IMR-90 (cell line): ENCODE measurements around the gene BTD. TPM values are rescaled to one million over a fixed set of nuclear protein-coding genes. Genes with fewer than 3 reads are reported as not detected.

ENCODE experiments used
- CTCF ChIP-seq: conservative IDR thresholded peaks from 2 replicates; pipeline ENCODE4 v1.5.1; 2012; ENCODE audit warnings: mild to moderate bottlenecking, low read depth, low read length, improper control_type of control experiment
- polyA plus RNA-seq, 3 experiments: library from polyadenylated mRNA; depleted of rRNA; stranded (reverse); fragments of >200 nt; gene quantifications; 2 replicates each; pipeline ENCODE4 v1.2.3, GENCODE V29; 2012; ENCODE audit warnings: low replicate concordance in 1 of 3
- total RNA-seq: library from RNA; depleted of rRNA; stranded (reverse); fragments of >200 nt; gene quantifications from 2 replicates; pipeline ENCODE4 v1.2.3, GENCODE V29; 2012

The BTD gene
- total and polyA plus RNA-seq, 2 of the 4 experiments (the other 2 are of a cell fraction), result 14.8 to 21.1 TPM

- TF ChIP-seq CTCF, result no peak
Measured at GRCh38 chr3:15633766-15634598, 32.4 kb downstream of the BTD start (continued).
